K562 (cell line): ENCODE results near the gene MAP3K4. TPM values are rescaled to one million over a fixed set of nuclear protein-coding genes. Genes with fewer than 3 reads are reported as not detected.
A peak's percentile ranks its signal among the peaks of the same experiment; 100 is the strongest.

Source experiments
- MGA ChIP-seq: fragments of 450-650 bp; IDR thresholded peaks from 2 replicates; pipeline ENCODE4 v1.6.1; 2016; ENCODE audit warnings: mild to moderate bottlenecking, moderate library complexity
- MYC ChIP-seq, 2 experiments: fragments of 250-450 bp in 1 of 2; sonication (Bioruptor Pico) in 1 of 2; IDR thresholded peaks; 2 replicates each; pipeline versions ENCODE4 v1.5.1 to v1.6.1; 2012 to 2021; ENCODE audit warnings: low read depth in 2 of 2, borderline replicate concordance in 1 of 2, improper control_type of control experiment in 1 of 2, low read length in 1 of 2, mild to moderate bottlenecking in 1 of 2, moderate library complexity in 1 of 2
- NFIX ChIP-seq: fragments of 250-450 bp; sonication (Bioruptor Pico); IDR thresholded peaks from 2 replicates; pipeline ENCODE4 v1.4.0; 2020; ENCODE audit warnings: low read depth, mild to moderate bottlenecking, moderate library complexity
- PKNOX1 ChIP-seq: fragments of 450-650 bp; IDR thresholded peaks from 2 replicates; pipeline ENCODE4 v1.6.1; 2016
- SMARCA4 ChIP-seq: fragments of 450-650 bp; IDR thresholded peaks from 2 replicates; pipeline ENCODE4 v1.6.1; 2016
- TEAD1 ChIP-seq, 2 experiments: fragments of 450-650 bp in 1 of 2; sonication (generic) in 1 of 2; formaldehyde crosslinking; IDR thresholded peaks; 2 replicates each; pipeline versions ENCODE4 v1.4.0 to v1.8.0; 2020 to 2022; ENCODE audit warnings: mild to moderate bottlenecking in 2 of 2, missing genetic modification reagents in 1 of 2
- ZBTB2 ChIP-seq: fragments of 450-650 bp; IDR thresholded peaks from 2 replicates; pipeline ENCODE4 v1.6.1; 2016; ENCODE audit warnings: antibody characterized with exemption
- ZNF146 ChIP-seq: IDR thresholded peaks from one replicate; pipeline ENCODE4 v1.6.1; 2018; ENCODE audit warnings: missing compliant biosample characterization; ENCODE audit not compliant: unreplicated experiment
- ZNF3 ChIP-seq: fragments of 250-450 bp; sonication (Bioruptor Pico); IDR thresholded peaks from 2 replicates; pipeline ENCODE4 v1.5.0; 2021; ENCODE audit warnings: mild to moderate bottlenecking, moderate library complexity
- ZNF445 ChIP-seq: fragments of 250-450 bp; sonication (Bioruptor Pico); IDR thresholded peaks from 2 replicates; pipeline ENCODE4 v1.4.0; 2020; ENCODE audit warnings: low read depth, mild to moderate bottlenecking, moderate library complexity
- ZNF589 ChIP-seq: fragments of 200-800 bp; sonication (Bioruptor generic); IDR thresholded peaks from 2 replicates; pipeline ENCODE4 v1.6.1; 2016; ENCODE audit warnings: low read depth, missing genetic modification characterization, missing compliant biosample characterization
- polyA plus RNA-seq, 8 experiments: library from polyadenylated mRNA; depleted of rRNA in 4 of 8; stranded (reverse) in 5 of 8; unstranded in 3 of 8; fragments of >200 nt; fragmentation: Nextera tagmentation in 2 of 8; fragmentation: Illumina TruSeq in 1 of 8; extraction: Ambion mirVana in 2 of 8; extraction: Trizol in 1 of 8; gene quantifications; 2 replicates each; pipeline versions ENCODE4 v1.2.1 to v1.2.3, GENCODE V29; 2011 to 2014; ENCODE audit warnings: inconsistent platforms in 1 of 8, missing spikeins in 1 of 8
- total RNA-seq, 7 experiments: library from RNA; depleted of rRNA in 6 of 7; stranded (reverse); fragments of >200 nt in 6 of 7; fragmentation: Illumina TruSeq in 2 of 7; extraction: Trizol in 2 of 7; gene quantifications; 2 replicates each; pipeline versions ENCODE4 v1.2.1 to v1.2.3, GENCODE V29; 2011 to 2021; ENCODE audit warnings: low replicate concordance in 1 of 7
- TF ChIP-seq, protein P1 (sequence below): fragments of 450-650 bp; IDR thresholded peaks from 2 replicates; pipeline ENCODE4 v1.6.1; 2017; ENCODE audit warnings: antibody characterized with exemption

Gene MAP3K4
- total and polyA plus RNA-seq, 9 of the 15 experiments (the other 6 are each of a cell fraction or from before 2014, with no cell fraction given), result 21.0 to 77.2 (median 48.9) TPM

DNA sequence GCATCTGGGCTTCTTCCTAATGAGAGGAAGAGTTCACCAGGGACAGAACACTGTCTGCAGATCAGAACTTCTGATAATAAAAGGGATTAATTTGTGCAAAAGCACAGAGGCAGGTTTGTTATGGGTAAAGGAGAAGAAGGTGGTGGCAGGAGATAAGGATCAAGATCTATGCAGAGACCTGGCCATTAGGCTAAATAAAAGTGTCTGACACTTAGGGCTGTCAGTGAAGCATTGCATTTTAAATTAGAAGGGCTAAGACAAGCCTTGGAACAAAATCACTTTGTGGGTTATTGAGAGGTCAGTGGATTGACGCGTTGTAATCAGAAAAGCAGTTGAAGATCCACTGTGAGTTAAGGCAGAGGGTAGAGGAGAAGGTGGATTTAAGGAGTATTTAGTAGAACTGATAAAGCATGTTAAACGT, 76.8 kb downstream of the MAP3K4 start (continued):
- TF ChIP-seq ZBTB2, result no peak
- 0 out of 2 replicates have a peak, but pooled peaks have one; percentile 22 for TF ChIP-seq ZNF3 (CRISPR knock-in tag)
- TF ChIP-seq ZNF589, result no peak
- no peak for TF ChIP-seq ZNF445 (CRISPR knock-in tag)
- no peak for TF ChIP-seq MYC (IDR thresholded peaks at IDR 0.05; ENCODE audit: low read depth, low read length)
- no peak for TF ChIP-seq MYC (CRISPR knock-in tag; IDR thresholded peaks at IDR 0.05; ENCODE audit: borderline replicate concordance, low read depth)
- TF ChIP-seq, protein P1, sequence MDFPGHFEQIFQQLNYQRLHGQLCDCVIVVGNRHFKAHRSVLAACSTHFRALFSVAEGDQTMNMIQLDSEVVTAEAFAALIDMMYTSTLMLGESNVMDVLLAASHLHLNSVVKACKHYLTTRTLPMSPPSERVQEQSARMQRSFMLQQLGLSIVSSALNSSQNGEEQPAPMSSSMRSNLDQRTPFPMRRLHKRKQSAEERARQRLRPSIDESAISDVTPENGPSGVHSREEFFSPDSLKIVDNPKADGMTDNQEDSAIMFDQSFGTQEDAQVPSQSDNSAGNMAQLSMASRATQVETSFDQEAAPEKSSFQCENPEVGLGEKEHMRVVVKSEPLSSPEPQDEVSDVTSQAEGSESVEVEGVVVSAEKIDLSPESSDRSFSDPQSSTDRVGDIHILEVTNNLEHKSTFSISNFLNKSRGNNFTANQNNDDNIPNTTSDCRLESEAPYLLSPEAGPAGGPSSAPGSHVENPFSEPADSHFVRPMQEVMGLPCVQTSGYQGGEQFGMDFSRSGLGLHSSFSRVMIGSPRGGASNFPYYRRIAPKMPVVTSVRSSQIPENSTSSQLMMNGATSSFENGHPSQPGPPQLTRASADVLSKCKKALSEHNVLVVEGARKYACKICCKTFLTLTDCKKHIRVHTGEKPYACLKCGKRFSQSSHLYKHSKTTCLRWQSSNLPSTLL, result no peak
- no peak for TF ChIP-seq ZNF146 (CRISPR knock-in tag)
- no peak for TF ChIP-seq TEAD1 (CRISPR knock-in tag; IDR thresholded peaks at IDR 0.05)
- no peak for TF ChIP-seq NFIX (CRISPR knock-in tag)
- TF ChIP-seq MGA, result no peak
- TF ChIP-seq PKNOX1, result peak; percentile 24; the same call in 1 of the 2 replicates
- no peak for TF ChIP-seq SMARCA4
